Renal pelvis (tissue), 4 donors: ENCODE data around the gene SOCS3. TPM values are rescaled to one million over a fixed set of nuclear protein-coding genes. Genes with fewer than 3 reads are reported as not detected.

Source experiments
- DNase-seq: peaks from one replicate; pipeline ENCODE4 v3.0.0-alpha.2; 2013
- polyA plus RNA-seq, 3 donors: library from polyadenylated mRNA; unstranded; fragments of 120-200 nt; gene quantifications; one replicate each; pipeline ENCODE4 v1.2.1, GENCODE V29; 2013; ENCODE audit not compliant: insufficient read length in 3 of 3

The SOCS3 gene
- polyA plus RNA-seq, 3 donors = 7.1 to 8.8 (median 8.4) TPM

- DNase-seq = no peak
These were observed 6.0 kb downstream of the SOCS3 start for GRCh38 chr17:78353834-78354233.

GRCh38 chr17:78351449-78352006 lies 8.3 kb downstream of the SOCS3 start:
- no peak for DNase-seq

GRCh38 chr17:78349891-78350642 lies 9.8 kb downstream of the SOCS3 start:
- no peak for DNase-seq

GRCh38 chr17:78348055-78348770 lies 11.7 kb downstream of the SOCS3 start:
- DNase-seq = no peak

- no peak for DNase-seq
These were observed 12.4 kb downstream of the SOCS3 start for GRCh38 chr17:78347453-78347852.

GRCh38 chr17:78346605-78347250 lies 13.1 kb downstream of the SOCS3 start:
- no peak for DNase-seq

GRCh38 chr17:78345791-78346494 lies 13.9 kb downstream of the SOCS3 start:
- no peak for DNase-seq

- no peak for DNase-seq
These were observed 14.7 kb downstream of the SOCS3 start for GRCh38 chr17:78345172-78345571.

GRCh38 chr17:78344666-78345065 lies 15.2 kb downstream of the SOCS3 start:
- DNase-seq = no peak

GRCh38 chr17:78343543-78344201 lies 16.2 kb downstream of the SOCS3 start:
- DNase-seq = no peak

- DNase-seq = no peak
These were observed 16.7 kb downstream of the SOCS3 start for GRCh38 chr17:78343187-78343542.

GRCh38 chr17:78342449-78343186 lies 17.3 kb downstream of the SOCS3 start:
- no peak for DNase-seq

- no peak for DNase-seq
These were observed 18.1 kb downstream of the SOCS3 start for GRCh38 chr17:78341559-78342448.

- no peak for DNase-seq
These were observed 19.5 kb downstream of the SOCS3 start for GRCh38 chr17:78340183-78340955.

GRCh38 chr17:78338486-78339259 lies 21.2 kb downstream of the SOCS3 start:
- no peak for DNase-seq

- no peak for DNase-seq
These were observed 22.4 kb downstream of the SOCS3 start for GRCh38 chr17:78337244-78338109.

GRCh38 chr17:78335209-78335608 lies 24.7 kb downstream of the SOCS3 start:
- DNase-seq = no peak
